ENCODE measurements around the gene AUH.

The AUH gene

GRCh38 chr9:91289244-91289643 is 72.5 kb downstream of the AUH start:
- DNase-seq: no peak

GRCh38 chr9:91285729-91286353 is 75.9 kb downstream of the AUH start:
- DNase-seq: no peak

- no peak for DNase-seq
These were observed 79.4 kb downstream of the AUH start for GRCh38 chr9:91282292-91282691.

- no peak for DNase-seq
These were observed 82.2 kb downstream of the AUH start for GRCh38 chr9:91279296-91280204.

- DNase-seq: no peak
These were observed 85.2 kb downstream of the AUH start for GRCh38 chr9:91276513-91276912.

- DNase-seq: no peak
These were observed 86.1 kb downstream of the AUH start for GRCh38 chr9:91275655-91276054.

GRCh38 chr9:91274949-91275492 is 86.7 kb downstream of the AUH start:
- DNase-seq: no peak

- no peak for DNase-seq
These were observed 87.7 kb downstream of the AUH start for GRCh38 chr9:91273853-91274552.

GRCh38 chr9:91271156-91271555 is 90.6 kb downstream of the AUH start:
- no peak for DNase-seq

GRCh38 chr9:91269907-91270491 is 91.7 kb downstream of the AUH start:
- DNase-seq: no peak

GRCh38 chr9:91266448-91266847 is 95.3 kb downstream of the AUH start:
- no peak for DNase-seq

GRCh38 chr9:91265514-91265913 is 96.2 kb downstream of the AUH start:
- DNase-seq: no peak

GRCh38 chr9:91261417-91261816 is 100.3 kb downstream of the AUH start:
- no peak for DNase-seq

GRCh38 chr9:91259162-91259561 is 102.6 kb downstream of the AUH start:
- no peak for DNase-seq

GRCh38 chr9:91258451-91258850 is 103.3 kb downstream of the AUH start:
- DNase-seq: no peak

- DNase-seq: no peak
These were observed 105.5 kb downstream of the AUH start for GRCh38 chr9:91256235-91256634.

GRCh38 chr9:91255327-91255726 is 106.4 kb downstream of the AUH start:
- DNase-seq: no peak

- no peak for DNase-seq
These were observed 108.2 kb downstream of the AUH start for GRCh38 chr9:91253488-91253887.

GRCh38 chr9:91248707-91249106 is 113.0 kb downstream of the AUH start:
- DNase-seq: no peak

- DNase-seq: no peak
These were observed 114.4 kb downstream of the AUH start for GRCh38 chr9:91247278-91247677.

GRCh38 chr9:91246846-91247245 is 114.9 kb downstream of the AUH start:
- DNase-seq: no peak

GRCh38 chr9:91245431-91246313 is 116.0 kb downstream of the AUH start:
- no peak for DNase-seq
